NB4 (cell line): ENCODE results near the gene NEK7.

Experiments
- CTCF ChIP-seq: IDR thresholded peaks from one replicate; pipeline ENCODE4 v1.5.1; 2012; ENCODE audit warnings: low read depth, low read length
- MAX ChIP-seq: IDR thresholded peaks from 2 replicates; pipeline ENCODE4 v1.6.1; 2011; ENCODE audit warnings: low read depth, low read length
- POLR2A ChIP-seq: IDR thresholded peaks from 2 replicates; pipeline ENCODE4 v1.6.1; 2011; ENCODE audit warnings: mild to moderate bottlenecking; ENCODE audit not compliant: insufficient read length; ENCODE audit errors: extremely low read depth

- no peak for TF ChIP-seq CTCF
- no peak for TF ChIP-seq MAX
- no peak for TF ChIP-seq POLR2A
Measured at GRCh38 chr1:198245379-198245778, 88.6 kb downstream of the NEK7 start.
